ENCODE results near the gene TNFAIP8. TPM values are rescaled to one million over a fixed set of nuclear protein-coding genes. Genes with fewer than 3 reads are reported as not detected.

The TNFAIP8 gene
- polyA plus RNA-seq, 4 donors: 22.8 to 39.1 (median 32.1) TPM

DNA sequence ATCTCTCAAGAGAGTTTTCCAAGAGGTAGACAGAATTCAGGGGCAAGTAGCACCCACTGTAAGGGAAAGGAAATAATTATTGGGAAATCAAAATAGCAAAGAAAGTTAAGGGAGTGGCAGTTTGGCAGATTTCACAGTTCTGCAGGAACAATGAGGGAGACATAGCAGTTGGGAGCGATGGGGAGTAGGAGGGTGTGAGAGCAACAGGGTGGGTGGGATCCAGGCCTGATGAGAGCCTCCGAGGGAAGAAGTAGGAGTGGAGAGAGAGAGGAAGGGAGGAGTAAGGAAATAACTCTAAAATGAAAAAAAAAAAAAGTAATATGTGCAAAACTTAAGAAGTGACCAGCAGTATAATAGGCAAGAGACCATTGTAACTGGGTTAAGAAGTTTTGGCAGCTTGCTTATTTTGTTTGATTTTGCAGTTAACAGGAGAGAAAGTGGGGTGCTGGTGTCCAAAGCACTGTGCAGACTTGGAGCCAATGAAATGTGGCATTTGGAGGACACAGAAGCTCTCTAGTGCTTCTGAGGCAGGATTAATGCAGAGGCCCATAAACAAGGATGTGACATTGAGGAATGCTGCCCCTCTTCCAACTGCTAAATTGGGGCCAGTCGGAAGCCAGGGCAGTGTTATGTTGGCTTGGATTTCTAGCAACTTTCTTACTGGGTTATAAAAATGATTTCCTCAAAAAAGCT lies 10.2 kb downstream of the TNFAIP8 start:
- no peak for DNase-seq (ENCODE audit: low read depth in 4 of 4, low spot score in 3 of 4)

- DNase-seq (ENCODE audit: low read depth in 4 of 4, low spot score in 3 of 4): no peak
Observed at GRCh38 chr5:119366540-119366881, 10.7 kb downstream of the TNFAIP8 start.

- DNase-seq (ENCODE audit: low read depth in 4 of 4, low spot score in 3 of 4): no peak
Observed at GRCh38 chr5:119367502-119368237, 11.9 kb downstream of the TNFAIP8 start.

GRCh38 chr5:119368238-119368630 lies 12.4 kb downstream of the TNFAIP8 start:
- DNase-seq (ENCODE audit: low read depth in 4 of 4, low spot score in 3 of 4): no peak

GRCh38 chr5:119370486-119370885 lies 14.7 kb downstream of the TNFAIP8 start:
- DNase-seq (ENCODE audit: low read depth in 4 of 4, low spot score in 3 of 4): no peak

DNA sequence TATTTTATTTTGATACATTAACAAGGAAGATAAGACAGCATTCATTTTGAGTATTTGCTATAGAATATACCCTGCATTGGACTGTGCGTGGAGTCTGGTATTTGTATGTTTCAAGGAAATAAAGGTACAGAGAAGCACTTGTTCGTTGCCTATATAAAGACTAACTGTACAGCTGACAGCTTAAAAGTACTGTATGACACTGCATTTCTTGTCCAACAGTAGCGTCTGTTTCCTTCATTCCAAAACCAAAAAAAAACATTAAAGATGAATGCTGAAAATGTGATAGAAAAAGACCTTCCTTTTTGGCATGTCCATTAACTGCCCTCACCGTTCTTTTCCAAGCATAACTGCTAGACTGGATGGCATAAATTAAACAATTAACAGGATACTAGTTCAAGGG lies 15.3 kb downstream of the TNFAIP8 start:
- DNase-seq (ENCODE audit: low read depth in 4 of 4, low spot score in 3 of 4): no peak

GRCh38 chr5:119373449-119373858 lies 17.6 kb downstream of the TNFAIP8 start:
- no peak for DNase-seq (ENCODE audit: low read depth in 4 of 4, low spot score in 3 of 4)

DNA sequence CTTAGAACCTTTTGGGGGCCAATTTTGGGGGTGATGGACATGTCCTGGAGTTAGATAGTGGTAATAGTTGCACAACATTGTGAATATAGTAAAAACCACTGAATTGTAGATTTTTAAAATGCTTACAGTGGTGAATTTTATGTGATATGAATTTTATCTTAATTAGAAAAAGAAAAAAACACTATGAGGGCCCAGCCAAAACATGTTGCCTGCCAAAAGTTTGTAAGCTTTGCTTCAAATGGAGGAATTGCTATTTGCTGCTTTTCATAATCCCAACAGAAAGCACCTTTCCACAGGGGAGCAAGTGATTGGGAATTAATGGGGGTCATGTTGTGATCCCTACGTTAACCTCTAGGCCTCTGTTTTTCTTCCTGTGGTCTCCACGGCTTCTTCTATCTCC lies 19.1 kb downstream of the TNFAIP8 start:
- no peak for DNase-seq (ENCODE audit: low read depth in 4 of 4, low spot score in 3 of 4)

DNA sequence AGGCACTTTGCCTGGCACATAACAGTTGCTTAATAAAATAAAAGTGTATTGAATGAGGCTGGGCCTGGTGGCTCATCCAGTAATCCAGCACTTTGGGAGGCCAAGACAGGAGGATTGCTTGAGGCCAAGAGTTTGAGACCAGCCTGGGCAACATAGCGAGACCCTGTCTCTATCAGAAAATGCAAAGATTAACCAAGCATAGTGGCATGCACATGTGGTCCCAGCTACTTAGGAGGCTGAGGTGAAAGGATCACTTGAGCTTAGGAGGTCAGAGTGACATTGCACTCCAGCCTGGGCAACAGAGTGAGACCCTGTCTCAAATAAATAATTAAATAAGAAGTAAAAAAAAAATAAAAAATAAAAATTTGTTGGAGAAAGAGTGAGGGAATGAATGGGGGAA lies 21.2 kb downstream of the TNFAIP8 start:
- no peak for DNase-seq (ENCODE audit: low read depth in 4 of 4, low spot score in 3 of 4)

- no peak for DNase-seq (ENCODE audit: low read depth in 4 of 4, low spot score in 3 of 4)
Observed at GRCh38 chr5:119378075-119378700, 22.4 kb downstream of the TNFAIP8 start.

DNA sequence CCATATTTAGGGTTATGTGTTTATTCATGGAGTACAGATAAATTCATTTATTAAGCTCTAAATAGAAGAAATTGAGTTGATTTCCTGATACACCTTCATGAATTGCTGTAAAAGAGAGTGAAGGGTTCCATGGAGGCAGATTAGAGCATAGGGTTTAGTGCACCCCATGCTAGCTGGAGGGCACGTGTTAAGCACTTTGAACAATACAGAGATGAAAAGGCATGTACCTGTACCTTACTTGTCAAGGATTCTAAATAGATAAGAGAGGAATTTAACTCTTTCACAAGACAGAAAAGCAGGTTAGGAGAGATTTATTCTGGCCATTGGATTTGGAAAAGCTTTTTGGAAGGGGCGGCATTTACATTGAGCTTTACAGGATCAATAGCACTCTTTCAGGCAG lies 23.3 kb downstream of the TNFAIP8 start:
- no peak for DNase-seq (ENCODE audit: low read depth in 4 of 4, low spot score in 3 of 4)

DNA sequence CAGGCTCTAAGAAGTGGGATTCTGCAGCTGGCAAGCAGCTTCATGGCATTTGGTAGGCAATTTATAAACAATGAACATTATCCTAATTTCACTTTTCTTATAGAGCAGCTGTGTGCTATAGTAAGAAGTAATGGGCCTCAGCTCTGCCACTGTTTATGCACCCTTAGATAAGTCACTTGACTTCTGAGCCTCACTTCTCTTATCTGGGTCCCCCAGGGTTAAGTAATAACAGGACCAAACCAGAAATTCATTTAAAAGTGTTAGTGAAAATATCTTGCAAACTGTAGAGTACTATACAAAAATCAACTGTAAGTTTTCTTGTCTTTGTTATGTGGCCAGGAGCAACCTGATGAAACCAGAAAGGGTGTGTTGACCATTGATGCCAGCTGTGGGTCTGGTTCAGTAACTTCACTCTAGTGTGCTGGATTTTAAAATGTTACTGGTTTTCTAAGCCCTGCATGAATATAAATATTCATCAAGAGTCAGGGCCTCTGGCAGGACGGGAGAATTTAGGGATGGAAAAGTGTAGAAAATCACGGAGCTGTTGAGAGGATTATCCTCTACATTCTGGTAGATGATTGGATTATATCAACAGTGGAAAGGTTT lies 24.2 kb downstream of the TNFAIP8 start:
- DNase-seq (ENCODE audit: low read depth in 4 of 4, low spot score in 3 of 4): no peak

DNA sequence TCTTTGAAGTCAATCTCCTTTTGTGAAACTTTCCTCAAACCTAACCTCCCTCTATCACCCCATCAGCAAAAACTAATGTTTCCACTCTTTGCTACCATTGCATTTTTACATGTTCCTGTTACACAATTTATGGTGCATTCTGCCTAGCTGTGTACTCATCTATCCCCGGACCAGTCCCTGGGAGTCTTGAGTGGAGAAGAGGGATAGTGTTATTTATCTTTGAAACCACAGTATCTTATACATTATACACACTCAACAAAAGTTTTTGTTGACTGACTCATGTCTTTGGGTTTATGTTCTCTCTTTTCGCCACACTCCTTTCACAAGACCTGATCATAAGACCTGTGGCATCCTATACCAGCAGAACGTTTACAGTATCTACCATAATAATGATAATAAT lies 26.4 kb downstream of the TNFAIP8 start:
- no peak for DNase-seq (ENCODE audit: low read depth in 4 of 4, low spot score in 3 of 4)

- no peak for DNase-seq (ENCODE audit: low read depth in 4 of 4, low spot score in 3 of 4)
Observed at GRCh38 chr5:119383008-119383407, 27.2 kb downstream of the TNFAIP8 start.

DNA sequence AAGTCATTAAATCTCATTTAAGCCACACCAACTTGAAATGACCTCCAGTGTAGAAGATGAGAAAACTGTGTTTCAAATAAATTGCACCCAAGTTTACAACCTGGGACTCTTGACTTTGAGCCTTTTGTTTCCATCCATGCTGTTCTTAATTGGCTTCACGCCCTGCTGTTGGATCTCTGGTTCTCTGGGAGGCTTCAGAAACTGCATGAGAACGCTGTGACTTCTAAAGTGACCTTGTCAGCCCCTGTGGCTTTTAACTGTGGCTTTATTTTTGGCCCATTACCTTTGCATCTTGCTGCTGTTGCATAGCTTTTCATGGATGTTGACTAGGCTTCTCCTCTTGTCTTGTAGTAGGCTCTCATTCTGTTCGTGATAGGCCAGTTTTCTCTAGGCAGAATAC lies 29.3 kb downstream of the TNFAIP8 start:
- no peak for DNase-seq (ENCODE audit: low read depth in 4 of 4, low spot score in 3 of 4)

GRCh38 chr5:119385536-119386128 lies 29.8 kb downstream of the TNFAIP8 start:
- DNase-seq (ENCODE audit: low read depth in 4 of 4, low spot score in 3 of 4): no peak

GRCh38 chr5:119386596-119387344 lies 31.0 kb downstream of the TNFAIP8 start:
- DNase-seq (ENCODE audit: low read depth in 4 of 4, low spot score in 3 of 4): no peak

- no peak for DNase-seq (ENCODE audit: low read depth in 4 of 4, low spot score in 3 of 4)
Observed at GRCh38 chr5:119387945-119388618, 32.3 kb downstream of the TNFAIP8 start.

- DNase-seq (ENCODE audit: low read depth in 4 of 4, low spot score in 3 of 4): no peak
Observed at GRCh38 chr5:119388619-119389190, 32.9 kb downstream of the TNFAIP8 start.
